ENCODE results near the gene OR2M4. TPM values are rescaled to one million over a fixed set of nuclear protein-coding genes. Genes with fewer than 3 reads are reported as not detected.

Gene OR2M4
- total RNA-seq, 1 experiment from 2014 or later = not detected

DNA sequence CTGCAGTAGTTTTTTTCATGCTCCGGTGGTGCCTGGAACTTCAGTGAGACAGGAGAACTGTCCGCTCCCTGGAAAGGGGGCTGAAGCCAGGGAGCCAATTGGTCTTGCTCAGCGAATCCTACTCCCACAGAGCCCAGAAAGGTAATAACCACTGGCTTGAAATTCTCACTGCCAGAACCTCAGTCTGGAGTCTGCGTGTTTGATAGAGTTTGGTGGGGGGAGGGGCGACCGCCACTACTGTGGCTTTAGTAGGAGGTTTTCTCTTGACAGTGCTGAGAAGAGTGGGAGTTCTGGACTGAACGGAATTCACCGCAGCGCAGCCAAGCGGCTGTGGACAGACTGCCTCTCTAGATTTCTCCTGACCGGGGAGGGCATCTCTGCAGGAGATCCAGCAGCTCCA lies 42.2 kb upstream of the OR2M4 start (continued):
- TF ChIP-seq ELF1 (IDR thresholded peaks at IDR 0.05; ENCODE audit: borderline replicate concordance, low read depth) (no peak), SP1 (IDR thresholded peaks at IDR 0.05; ENCODE audit: low read depth) (no peak), POLR2A (IDR thresholded peaks at IDR 0.05; ENCODE audit: borderline replicate concordance, extremely low read depth, insufficient read depth, insufficient read length) (no peak), ZNF274 (IDR thresholded peaks at IDR 0.05; ENCODE audit: low read depth, low read length) (no peak), SIN3A (IDR thresholded peaks at IDR 0.05; ENCODE audit: low read depth) (no peak), EGR1 (IDR thresholded peaks at IDR 0.05; ENCODE audit: low read depth) (no peak)
- TF ChIP-seq, protein P1, sequence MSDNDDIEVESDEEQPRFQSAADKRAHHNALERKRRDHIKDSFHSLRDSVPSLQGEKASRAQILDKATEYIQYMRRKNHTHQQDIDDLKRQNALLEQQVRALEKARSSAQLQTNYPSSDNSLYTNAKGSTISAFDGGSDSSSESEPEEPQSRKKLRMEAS (IDR thresholded peaks at IDR 0.05) = no peak
- TF ChIP-seq, protein P2, sequence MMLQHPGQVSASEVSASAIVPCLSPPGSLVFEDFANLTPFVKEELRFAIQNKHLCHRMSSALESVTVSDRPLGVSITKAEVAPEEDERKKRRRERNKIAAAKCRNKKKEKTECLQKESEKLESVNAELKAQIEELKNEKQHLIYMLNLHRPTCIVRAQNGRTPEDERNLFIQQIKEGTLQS (IDR thresholded peaks at IDR 0.05) = no peak

DNA sequence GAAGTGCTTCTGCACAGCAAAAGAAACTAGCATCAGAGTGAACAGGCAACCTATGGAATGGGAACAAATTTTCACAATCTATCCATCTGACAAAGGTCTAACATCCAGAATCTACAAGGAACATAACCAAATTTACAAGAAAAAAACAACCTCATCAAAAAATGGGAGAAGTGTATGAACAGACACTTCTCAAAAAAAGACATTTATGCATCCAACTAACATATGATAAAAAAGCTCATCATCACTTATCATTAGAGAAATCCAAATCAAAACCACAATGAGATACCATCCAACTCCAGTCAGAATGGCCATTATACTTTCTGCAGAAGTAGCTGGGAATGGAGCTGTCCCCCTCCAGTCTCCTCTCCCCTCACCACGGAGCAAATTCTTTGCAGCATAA lies 37.1 kb upstream of the OR2M4 start:
- no peak for DNase-seq (ENCODE audit: low read depth, low spot score)
- Histone ChIP-seq H2AFZ (ENCODE audit: low read depth, low read length, poor library complexity, severe bottlenecking) (no peak overlapping the region), H3K4me1 (ENCODE audit: control insufficient read depth in 1 of 2, insufficient read depth in 2 of 2, low read length in 2 of 2) (no peaks in the 10 kb centered on the region), H3K36me3 (ENCODE audit: control insufficient read depth in 1 of 2, insufficient read depth in 2 of 2, low read length in 2 of 2) (no peaks in the 10 kb centered on the region), H3K9me3 (ENCODE audit: control insufficient read depth in 1 of 2, insufficient read depth in 1 of 2, low read depth in 1 of 2, low read length in 2 of 2) (peaks cover 0 to 4% of the 10 kb centered on the region in 2 experiments; a peak in 2 of 4 replicates), H3K4me2 (ENCODE audit: low read length) (no peak overlapping the region), H3K79me2 (ENCODE audit: insufficient read depth, low read length) (no peaks in the 10 kb centered on the region), H4K20me1 (ENCODE audit: insufficient read depth) (no peaks in the 10 kb centered on the region), H3K9me2 (ENCODE audit: insufficient read depth) (no peaks in the 10 kb centered on the region), H3K4me3 (replicated peaks in 1 of 2; ENCODE audit: low read depth in 1 of 2, low read length in 2 of 2) (no peak overlapping the region), H3K9ac (ENCODE audit: low read length) (no peak overlapping the region), H3K27me3 (ENCODE audit: insufficient read depth, low read length) (no peaks in the 10 kb centered on the region), H3K27ac (ENCODE audit: low read depth, low read length) (no peak overlapping the region)
- intact Hi-C loops (cut with micrococcal nuclease) = no loop called here
- TF ChIP-seq YY1 (IDR thresholded peaks at IDR 0.05; ENCODE audit: extremely low read depth, insufficient replicate concordance, low read depth, low read length) (no peak), SRF (IDR thresholded peaks at IDR 0.05; ENCODE audit: low read depth) (no peak), CEBPB (IDR thresholded peaks at IDR 0.05; ENCODE audit: low read depth) (no peak)
- TF ChIP-seq, protein P3, sequence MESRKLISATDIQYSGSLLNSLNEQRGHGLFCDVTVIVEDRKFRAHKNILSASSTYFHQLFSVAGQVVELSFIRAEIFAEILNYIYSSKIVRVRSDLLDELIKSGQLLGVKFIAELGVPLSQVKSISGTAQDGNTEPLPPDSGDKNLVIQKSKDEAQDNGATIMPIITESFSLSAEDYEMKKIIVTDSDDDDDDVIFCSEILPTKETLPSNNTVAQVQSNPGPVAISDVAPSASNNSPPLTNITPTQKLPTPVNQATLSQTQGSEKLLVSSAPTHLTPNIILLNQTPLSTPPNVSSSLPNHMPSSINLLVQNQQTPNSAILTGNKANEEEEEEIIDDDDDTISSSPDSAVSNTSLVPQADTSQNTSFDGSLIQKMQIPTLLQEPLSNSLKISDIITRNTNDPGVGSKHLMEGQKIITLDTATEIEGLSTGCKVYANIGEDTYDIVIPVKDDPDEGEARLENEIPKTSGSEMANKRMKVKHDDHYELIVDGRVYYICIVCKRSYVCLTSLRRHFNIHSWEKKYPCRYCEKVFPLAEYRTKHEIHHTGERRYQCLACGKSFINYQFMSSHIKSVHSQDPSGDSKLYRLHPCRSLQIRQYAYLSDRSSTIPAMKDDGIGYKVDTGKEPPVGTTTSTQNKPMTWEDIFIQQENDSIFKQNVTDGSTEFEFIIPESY (IDR thresholded peaks at IDR 0.05; ENCODE audit: extremely low read depth, insufficient replicate concordance, low read length) = no peak
- BruUV-seq (replicated peaks) = no TSS peak
- ChIA-PET RAD21 (ENCODE audit: low non-redundant PET in 1 of 2, low total read pairs in 2 of 2, uncharacterized antibody in 2 of 2, unreplicated experiment in 2 of 2) (no interaction called here), POLR2A (no interaction called here), CTCF (no interaction called here)
- ATAC-seq = no peak

All from HCT116 (cell line).